Umbilical cord (tissue), 2 donors: Measurements from ENCODE around the gene MALRD1. TPM values are rescaled to one million over a fixed set of nuclear protein-coding genes. Genes with fewer than 3 reads are reported as not detected.
A peak's percentile ranks its signal among the peaks of the same experiment; 100 is the strongest.

ENCODE experiments used
- DNase-seq: peaks from one replicate; pipeline ENCODE4 v3.0.0-alpha.2; 2015; ENCODE audit warnings: low spot score
- total RNA-seq: library from RNA; depleted of rRNA; stranded (reverse); fragments of >200 nt; gene quantifications from one replicate; pipeline ENCODE4 v1.2.3, GENCODE V29; 2014; ENCODE audit warnings: low replicate concordance; ENCODE audit not compliant: insufficient read depth

Gene MALRD1
- total RNA-seq, 1 donor from 2014 or later: 4.8 TPM

GRCh38 chr10:19570991-19571390 lies 522.4 kb downstream of the MALRD1 start:
- DNase-seq: no peak

- no peak for DNase-seq
Observed at GRCh38 chr10:19572056-19572455, 523.5 kb downstream of the MALRD1 start.

GRCh38 chr10:19576576-19576975 lies 528.0 kb downstream of the MALRD1 start:
- DNase-seq: peak; percentile 34

GRCh38 chr10:19577381-19577780 lies 528.8 kb downstream of the MALRD1 start:
- peak; percentile 80 for DNase-seq

- DNase-seq: peak; percentile 15
Observed at GRCh38 chr10:19577807-19578206, 529.2 kb downstream of the MALRD1 start.

- DNase-seq: no peak
Observed at GRCh38 chr10:19578571-19578970, 530.0 kb downstream of the MALRD1 start.

- DNase-seq: no peak
Observed at GRCh38 chr10:19579761-19580545, 531.4 kb downstream of the MALRD1 start.

GRCh38 chr10:19580691-19581090 lies 532.1 kb downstream of the MALRD1 start:
- peak; percentile 4 for DNase-seq

GRCh38 chr10:19588608-19589007 lies 540.0 kb downstream of the MALRD1 start:
- no peak for DNase-seq

GRCh38 chr10:19592276-19592675 lies 543.7 kb downstream of the MALRD1 start:
- DNase-seq: no peak

GRCh38 chr10:19595212-19595845 lies 546.7 kb downstream of the MALRD1 start:
- no peak for DNase-seq

GRCh38 chr10:19605806-19606205 lies 557.2 kb downstream of the MALRD1 start:
- DNase-seq: no peak

- DNase-seq: no peak
Observed at GRCh38 chr10:19606968-19607367, 558.4 kb downstream of the MALRD1 start.

- DNase-seq: no peak
Observed at GRCh38 chr10:19611775-19612174, 563.2 kb downstream of the MALRD1 start.

GRCh38 chr10:19616966-19617365 lies 568.4 kb downstream of the MALRD1 start:
- DNase-seq: no peak

- DNase-seq: no peak
Observed at GRCh38 chr10:19620811-19621210, 572.2 kb downstream of the MALRD1 start.

GRCh38 chr10:19623321-19623720 lies 574.7 kb downstream of the MALRD1 start:
- DNase-seq: no peak

- no peak for DNase-seq
Observed at GRCh38 chr10:19626156-19626555, 577.6 kb downstream of the MALRD1 start.

GRCh38 chr10:19628767-19629560 lies 580.4 kb downstream of the MALRD1 start:
- peak; percentile 65 for DNase-seq

GRCh38 chr10:19629567-19629966 lies 581.0 kb downstream of the MALRD1 start:
- peak; percentile 94 for DNase-seq

GRCh38 chr10:19634163-19634562 lies 585.6 kb downstream of the MALRD1 start:
- no peak for DNase-seq

GRCh38 chr10:19638182-19638895 lies 589.7 kb downstream of the MALRD1 start:
- peak; percentile 93 for DNase-seq
